HepG2 (cell line): ENCODE data around the gene ATE1. TPM values are rescaled to one million over a fixed set of nuclear protein-coding genes. Genes with fewer than 3 reads are reported as not detected.

Experiments
- ATAC-seq: fragments of 200-7000 bp; cut with Tn5 transposase; 3 replicates; pipeline ENCODE4 v1.9.1; 2020; ENCODE audit warnings: mild to moderate bottlenecking, moderate library complexity
- BruUV-seq: library from RNA; stranded (reverse); fragments of 400-500 nt; replicated peaks from 2 replicates; lab custom pipeline; 2021; lab: Mats Ljungman, UMichigan
- CTCF ChIA-PET: fragments of 300-600 bp; formaldehyde crosslinking; extraction: SDS; loops from one replicate; lab custom pipeline; 2021; ENCODE audit warnings: low total read pairs, inconsistent platforms, low intra/inter-chr PET ratio; lab: Yijun Ruan, JAX
- POLR2A ChIA-PET: fragments of 350-600 bp; sonication (Branson Sonifier 250); formaldehyde crosslinking; loops from one replicate; lab custom pipeline; 2020; ENCODE audit warnings: antibody characterized with exemption, inconsistent platforms; lab: Yijun Ruan, JAX
- DNase-seq: peaks from one replicate; pipeline ENCODE4 v3.0.0-alpha.2; 2015; ENCODE audit warnings: low spot score
- FAIRE-seq: peaks from 3 replicates; lab custom pipeline; 2011; peaks lifted over from hg19 to GRCh38; lab: Jason Lieb, UNC
- H2AFZ ChIP-seq: one replicate; pipeline ENCODE4 v1.6.1; 2011; ENCODE audit warnings: low read length, inconsistent platforms
- H3K27ac ChIP-seq: fragments of 300-600 bp; 3 replicates; pipeline ENCODE4 v1.8.0; 2011; ENCODE audit warnings: mixed run types, mild to moderate bottlenecking, mixed read lengths, low read length, inconsistent platforms; ENCODE audit not compliant: insufficient read depth; ENCODE audit errors: extremely low read length
- H3K27me3 ChIP-seq, 2 experiments: fragments of 200-600 bp in 1 of 2; 2 replicates in 1 of 2; 3 replicates in 1 of 2; pipeline versions ENCODE4 v1.6.0 to v1.8.0; 2011; ENCODE audit warnings: low read length in 2 of 2, mild to moderate bottlenecking in 2 of 2, moderate library complexity in 2 of 2, inconsistent platforms in 1 of 2; ENCODE audit not compliant: insufficient read depth in 2 of 2, control insufficient read depth in 1 of 2
- H3K36me3 ChIP-seq, 2 experiments: fragments of 200-600 bp in 1 of 2; replicated peaks in 1 of 2; 2 replicates in 1 of 2; 3 replicates in 1 of 2; pipeline versions ENCODE4 v1.5.1 to v1.8.0; 2011; ENCODE audit warnings: low read length in 2 of 2, inconsistent platforms in 1 of 2; ENCODE audit not compliant: insufficient read depth in 2 of 2, control insufficient read depth in 1 of 2
- H3K4me1 ChIP-seq: 2 replicates; pipeline ENCODE4 v1.5.1; 2012; ENCODE audit warnings: low read length, inconsistent platforms; ENCODE audit not compliant: insufficient read depth
- H3K4me2 ChIP-seq: 2 replicates; pipeline ENCODE4 v1.6.0; 2011; ENCODE audit warnings: low read depth, low read length, inconsistent platforms
- H3K4me3 ChIP-seq, 3 experiments: fragments of 200-600 bp in 1 of 3; sonication (generic), shearing (Covaris generic) in 1 of 3; replicated peaks in 1 of 3; 2 replicates each; pipeline ENCODE4 v1.5.1; 2011 to 2016; ENCODE audit warnings: low read length in 3 of 3, inconsistent platforms in 2 of 3, low read depth in 2 of 3, mild to moderate bottlenecking in 2 of 3, control low read depth in 1 of 3, mixed read lengths in 1 of 3; ENCODE audit not compliant: insufficient read depth in 1 of 3
- H3K79me2 ChIP-seq: one replicate; pipeline ENCODE4 v1.6.1; 2011; ENCODE audit warnings: low read length, inconsistent platforms; ENCODE audit not compliant: insufficient read depth
- H3K9ac ChIP-seq: 2 replicates; pipeline ENCODE4 v1.6.0; 2011; ENCODE audit warnings: mild to moderate bottlenecking, low read depth, low read length, inconsistent platforms; ENCODE audit not compliant: insufficient read depth
- H3K9me3 ChIP-seq: 2 replicates; pipeline ENCODE4 v1.5.1; 2012; ENCODE audit warnings: mild to moderate bottlenecking, low read length
- H4K20me1 ChIP-seq: 2 replicates; pipeline ENCODE4 v1.6.0; 2011; ENCODE audit warnings: inconsistent platforms, mild to moderate bottlenecking, low read length, moderate library complexity; ENCODE audit not compliant: insufficient read depth
- ATF7-NPFF ChIP-seq: sonication (generic); formaldehyde crosslinking; IDR thresholded peaks from 2 replicates; pipeline ENCODE4 v1.8.1; 2023; ENCODE audit warnings: mild to moderate bottlenecking, low read depth, missing genetic modification reagents, moderate library complexity
- CTCF ChIP-seq: sonication (generic); formaldehyde crosslinking; IDR thresholded peaks from 2 replicates; pipeline ENCODE4 v1.5.0; 2020; ENCODE audit warnings: mild to moderate bottlenecking, missing genetic modification reagents, moderate library complexity
- EED ChIP-seq: sonication (generic); formaldehyde crosslinking; IDR thresholded peaks from 2 replicates; pipeline ENCODE4 v1.5.0; 2020; ENCODE audit warnings: mild to moderate bottlenecking, missing genetic modification reagents
- ELK4 ChIP-seq: sonication (generic); formaldehyde crosslinking; IDR thresholded peaks from 2 replicates; pipeline ENCODE4 v1.9.0; 2021; ENCODE audit warnings: missing genetic modification reagents, borderline replicate concordance
- FOXJ3 ChIP-seq: sonication (generic); formaldehyde crosslinking; IDR thresholded peaks from 2 replicates; pipeline ENCODE4 v1.4.0; 2020; ENCODE audit warnings: missing genetic modification reagents, mild to moderate bottlenecking, borderline replicate concordance
- HNF1B ChIP-seq: sonication (generic); formaldehyde crosslinking; IDR thresholded peaks from 2 replicates; pipeline ENCODE4 v1.5.1; 2020; ENCODE audit warnings: mild to moderate bottlenecking, moderate library complexity, missing genetic modification reagents
- HNF4A ChIP-seq: sonication (generic); formaldehyde crosslinking; IDR thresholded peaks from 2 replicates; pipeline ENCODE4 v1.4.0; 2020; ENCODE audit warnings: missing genetic modification reagents
- HNF4G ChIP-seq, 2 experiments: sonication (generic) in 1 of 2; formaldehyde crosslinking in 1 of 2; IDR thresholded peaks; 2 replicates each; pipeline versions ENCODE4 v1.4.0 to v1.6.1; 2011 to 2020; ENCODE audit warnings: borderline replicate concordance in 2 of 2, low read depth in 2 of 2, mild to moderate bottlenecking in 2 of 2, low read length in 1 of 2, missing genetic modification reagents in 1 of 2, moderate library complexity in 1 of 2
- NONO ChIP-seq, 2 experiments: fragments of 450-650 bp in 1 of 2; sonication (generic) in 1 of 2; formaldehyde crosslinking in 1 of 2; IDR thresholded peaks in 1 of 2; conservative IDR thresholded peaks in 1 of 2; 2 replicates each; pipeline versions ENCODE4 v1.6.1 to v1.8.0; 2017 to 2022; ENCODE audit warnings: mild to moderate bottlenecking in 1 of 2, missing genetic modification reagents in 1 of 2, moderate library complexity in 1 of 2
- NR2C2 ChIP-seq: sonication (generic); formaldehyde crosslinking; IDR thresholded peaks from 2 replicates; pipeline ENCODE4 v1.4.0; 2020; ENCODE audit warnings: missing genetic modification reagents, mild to moderate bottlenecking, moderate library complexity, borderline replicate concordance
- RARA ChIP-seq: IDR thresholded peaks from 2 replicates; pipeline ENCODE4 v1.6.1; 2016; ENCODE audit warnings: missing genetic modification reagents, missing compliant biosample characterization
- SMC3 ChIP-seq: IDR thresholded peaks from 2 replicates; pipeline ENCODE4 v1.6.1; 2011; ENCODE audit warnings: low read length, improper control_type of control experiment
- STAG1 ChIP-seq: sonication (generic); formaldehyde crosslinking; IDR thresholded peaks from 2 replicates; pipeline ENCODE4 v1.4.0; 2020; ENCODE audit warnings: missing genetic modification reagents
- ZNF362 ChIP-seq: sonication (generic); formaldehyde crosslinking; IDR thresholded peaks from 2 replicates; pipeline ENCODE4 v1.4.0; 2020; ENCODE audit warnings: missing genetic modification reagents, mild to moderate bottlenecking, borderline replicate concordance
- ZSCAN21 ChIP-seq: sonication (generic); formaldehyde crosslinking; IDR thresholded peaks from 2 replicates; pipeline ENCODE4 v1.8.0; 2022; ENCODE audit warnings: mild to moderate bottlenecking, missing genetic modification reagents, moderate library complexity, borderline replicate concordance
- WGBS: methylation state at CpG from one replicate; pipeline ENCODE4 v1.1.6; 2017; ENCODE audit warnings: low lambda C conversion rate; 5-methylcytosine and 5-hydroxymethylcytosine counted together
- in situ Hi-C: cut with HindIII; loops from 2 replicates; pipeline ENCODE4 v1.10.0; 2017; ENCODE audit warnings: low pct_unique_long_range_greater_than_20kb; ENCODE audit not compliant: extremely low pct_ligation_motif_present
- intact Hi-C: fragments of 100-400 bp; cut with micrococcal nuclease; formaldehyde crosslinking; loops from one replicate; pipeline ENCODE4 v1.10.0; 2022; ENCODE audit not compliant: unreplicated experiment
- polyA plus RNA-seq, 8 experiments: library from polyadenylated mRNA; depleted of rRNA in 3 of 8; stranded (reverse) in 7 of 8; unstranded in 1 of 8; fragments of >200 nt; fragmentation: Illumina TruSeq in 4 of 8; extraction: Trizol in 4 of 8; gene quantifications; 2 replicates each; pipeline versions ENCODE4 v1.2.1 to v1.2.3, GENCODE V29; 2011 to 2016; ENCODE audit warnings: low read depth in 4 of 8, missing spikeins in 1 of 8, mixed read lengths in 1 of 8; ENCODE audit not compliant: insufficient read depth in 1 of 8
- total RNA-seq, 5 experiments: library from RNA; depleted of rRNA; stranded (reverse); fragments of >200 nt; fragmentation: Illumina TruSeq; extraction: Trizol; gene quantifications; 2 replicates each; pipeline ENCODE4 v1.2.3, GENCODE V29; 2016; ENCODE audit warnings: low read depth in 1 of 5

ATE1 gene
- total and polyA plus RNA-seq, 2 of the 13 experiments (the other 11 are each of a cell fraction or from before 2014, with no cell fraction given) = 17.5 to 42.2 TPM

GRCh38 chr10:121734589-121735045 is 193.2 kb downstream of the ATE1 start:
- Histone ChIP-seq H3K79me2 (no peaks in the 10 kb centered on the region), H3K9ac (no peak overlapping the region), H3K27ac (no peak overlapping the region), H2AFZ (no peak overlapping the region), H3K36me3 (no peaks in the 10 kb centered on the region), H3K27me3 (peaks cover 0 to 8% of the 10 kb centered on the region in 2 experiments; a peak in 1 of 5 replicates), H3K9me3 (no peaks in the 10 kb centered on the region), H3K4me1 (peaks cover 16% of the 10 kb centered on the region), H3K4me2 (peak overlapping the region; percentile 92), H3K4me3 (peak overlapping the region; percentile 11 to 62 (median 48); a peak in 5 of 6 replicates), H4K20me1 (no peaks in the 10 kb centered on the region)
- in situ Hi-C loops (loop anchor here (5.0 kb wide), 1 partner anchor 792 kb away; no protein-coding TSS in a partner anchor), intact Hi-C loops (loop anchor here (1.0 to 10.0 kb wide), 2 partner anchors 150 to 791 kb away; no protein-coding TSS in a partner anchor)
- ATAC-seq (peak; percentile 81), DNase-seq (peak; percentile 28), FAIRE-seq (no peak)
- WGBS = 3% methylated on average over 7 of the region's 11 CpGs
- ChIA-PET POLR2A (no interaction called here), CTCF (interaction anchor here (1.0 to 1.7 kb wide), 3 partner anchors 20 to 792 kb away, joined by 3 to 14 read pairs (median 5); no protein-coding TSS in a partner anchor)
- BruUV-seq = no TSS peak
- no peak for TF ChIP-seq ATF7-NPFF (CRISPR knock-in tag)
- TF ChIP-seq HNF1B (CRISPR knock-in tag) = no peak
- TF ChIP-seq ZNF362 (CRISPR knock-in tag) = peak; percentile 92
- TF ChIP-seq ZSCAN21 (CRISPR knock-in tag) = no peak
- no peak for TF ChIP-seq NONO (IDR thresholded peaks at IDR 0.05)
- TF ChIP-seq NONO (CRISPR knock-in tag; conservative IDR thresholded peaks at IDR 0.05) = no peak
- peak; percentile 58 for TF ChIP-seq STAG1 (CRISPR knock-in tag)
- TF ChIP-seq NR2C2 (CRISPR knock-in tag) = no peak
- TF ChIP-seq CTCF (CRISPR knock-in tag) = peak; percentile 67
- TF ChIP-seq HNF4G (IDR thresholded peaks at IDR 0.05; ENCODE audit: borderline replicate concordance, low read depth, low read length) = 0 out of 2 replicates have a peak, but pooled peaks have one; percentile 7
- TF ChIP-seq HNF4G (CRISPR knock-in tag; IDR thresholded peaks at IDR 0.05; ENCODE audit: borderline replicate concordance, low read depth) = no peak
- peak; percentile 46 for TF ChIP-seq HNF4A (CRISPR knock-in tag)
- no peak for TF ChIP-seq ELK4 (CRISPR knock-in tag)
- no peak for TF ChIP-seq EED (CRISPR knock-in tag)
- 0 out of 2 replicates have a peak, but pooled peaks have one; percentile 8 for TF ChIP-seq RARA (CRISPR knock-in tag)
- TF ChIP-seq FOXJ3 = no peak
- peak; percentile 74 for TF ChIP-seq SMC3
